GM18505 (cell line): Measurements from ENCODE around the gene PANX2.

ENCODE experiments used
- ATAC-seq: cut with Tn5 transposase; IDR thresholded peaks from one replicate; pipeline ENCODE4 v1.9.1; 2021; ENCODE audit not compliant: unreplicated experiment
- POLR2A ChIP-seq: IDR thresholded peaks from 4 replicates; pipeline ENCODE4 v1.6.1; 2011; ENCODE audit warnings: borderline replicate concordance; ENCODE audit not compliant: insufficient read depth, insufficient read length; ENCODE audit errors: extremely low read depth

Gene PANX2

GRCh38 chr22:50208430-50208938 lies 38.0 kb downstream of the PANX2 start:
- ATAC-seq: no peak
- no peak for TF ChIP-seq POLR2A

GRCh38 chr22:50208939-50209892 lies 38.7 kb downstream of the PANX2 start:
- ATAC-seq: no peak
- TF ChIP-seq POLR2A: no peak

- no peak for TF ChIP-seq POLR2A
- no peak for ATAC-seq
Observed at GRCh38 chr22:50209893-50210292, 39.4 kb downstream of the PANX2 start.

DNA sequence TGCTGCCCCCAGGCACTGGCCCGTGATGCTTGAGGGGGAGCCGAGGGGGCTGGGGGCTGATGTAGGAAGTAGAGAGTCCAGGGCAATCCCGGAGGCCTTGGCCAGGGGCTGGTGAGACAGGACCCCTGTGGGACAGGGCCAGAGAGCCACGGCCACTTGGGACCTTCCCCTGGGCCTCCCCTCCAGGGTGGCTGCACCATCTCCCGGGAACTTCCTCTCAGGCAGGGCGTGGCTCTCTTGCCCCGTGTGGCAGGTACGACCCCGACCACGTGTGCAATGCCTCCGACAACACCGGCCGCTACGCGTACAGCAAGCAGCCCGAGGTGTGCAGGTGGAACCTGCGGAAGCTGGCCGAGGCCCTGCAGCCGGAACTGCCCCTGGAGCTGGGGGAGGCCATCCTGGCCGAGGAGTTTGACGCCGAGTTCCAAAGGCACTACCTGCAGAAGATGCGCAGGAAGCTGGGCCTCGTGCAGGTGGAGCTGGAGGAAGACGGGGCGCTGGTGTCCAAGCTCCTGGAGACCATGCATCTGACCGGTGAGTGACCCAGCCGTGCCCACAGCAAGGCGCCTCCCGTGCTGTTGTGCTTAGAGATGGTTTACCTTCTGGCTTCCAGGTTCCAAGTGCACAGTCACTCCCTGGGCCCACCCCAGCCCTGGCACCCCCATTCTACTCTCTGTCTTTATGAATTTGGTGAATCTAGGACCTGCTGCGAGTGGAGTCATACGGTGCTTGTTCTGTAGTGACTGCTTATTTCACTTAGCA lies 40.0 kb downstream of the PANX2 start:
- ATAC-seq: no peak
- peak; percentile 29 for TF ChIP-seq POLR2A

DNA sequence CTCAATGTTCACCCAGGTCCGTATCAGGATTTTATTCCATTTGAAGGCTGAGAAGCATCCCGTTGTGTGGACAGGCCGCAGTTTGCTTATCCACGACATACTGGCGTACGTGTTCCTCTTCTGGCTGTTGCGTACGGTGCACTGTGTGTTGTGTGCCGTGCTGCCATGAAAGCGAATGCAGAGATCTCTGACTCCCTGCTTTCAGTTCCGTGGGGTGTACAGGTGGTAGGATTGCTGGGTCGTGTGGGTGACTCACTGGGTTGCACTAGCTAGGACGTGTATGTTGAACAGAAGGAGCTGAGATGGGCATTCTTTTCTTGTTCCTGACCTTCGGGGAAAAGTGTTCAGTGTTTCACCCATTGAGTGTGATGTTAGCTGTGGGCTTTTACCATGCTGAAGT lies 40.6 kb downstream of the PANX2 start:
- ATAC-seq: no peak
- TF ChIP-seq POLR2A: no peak

DNA sequence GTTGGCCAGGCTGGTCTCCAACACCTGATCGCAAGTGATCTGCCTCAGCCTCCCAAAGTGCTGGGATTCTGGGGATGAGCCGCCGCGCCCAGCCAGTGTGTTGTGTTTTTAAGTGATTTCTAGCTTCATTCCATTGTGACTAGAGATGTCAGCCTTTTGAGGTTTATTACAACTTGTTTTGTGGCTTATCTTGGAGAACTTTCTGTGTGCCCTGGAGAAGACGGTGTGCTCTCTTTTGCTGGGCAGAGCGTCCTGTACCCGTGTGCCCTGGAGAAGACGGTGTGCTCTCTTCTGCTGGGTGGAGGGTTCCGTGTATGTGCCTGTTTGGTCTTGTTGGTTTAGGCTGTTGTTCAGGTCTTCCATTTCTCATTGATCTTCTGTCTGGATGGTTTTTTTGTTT lies 42.7 kb downstream of the PANX2 start:
- TF ChIP-seq POLR2A: no peak
- no peak for ATAC-seq

GRCh38 chr22:50215297-50216054 lies 44.9 kb downstream of the PANX2 start:
- TF ChIP-seq POLR2A: no peak
- no peak for ATAC-seq

GRCh38 chr22:50216055-50216683 lies 45.6 kb downstream of the PANX2 start:
- no peak for TF ChIP-seq POLR2A
- ATAC-seq: no peak

- TF ChIP-seq POLR2A: no peak
- no peak for ATAC-seq
Observed at GRCh38 chr22:50216684-50217520, 46.4 kb downstream of the PANX2 start.

DNA sequence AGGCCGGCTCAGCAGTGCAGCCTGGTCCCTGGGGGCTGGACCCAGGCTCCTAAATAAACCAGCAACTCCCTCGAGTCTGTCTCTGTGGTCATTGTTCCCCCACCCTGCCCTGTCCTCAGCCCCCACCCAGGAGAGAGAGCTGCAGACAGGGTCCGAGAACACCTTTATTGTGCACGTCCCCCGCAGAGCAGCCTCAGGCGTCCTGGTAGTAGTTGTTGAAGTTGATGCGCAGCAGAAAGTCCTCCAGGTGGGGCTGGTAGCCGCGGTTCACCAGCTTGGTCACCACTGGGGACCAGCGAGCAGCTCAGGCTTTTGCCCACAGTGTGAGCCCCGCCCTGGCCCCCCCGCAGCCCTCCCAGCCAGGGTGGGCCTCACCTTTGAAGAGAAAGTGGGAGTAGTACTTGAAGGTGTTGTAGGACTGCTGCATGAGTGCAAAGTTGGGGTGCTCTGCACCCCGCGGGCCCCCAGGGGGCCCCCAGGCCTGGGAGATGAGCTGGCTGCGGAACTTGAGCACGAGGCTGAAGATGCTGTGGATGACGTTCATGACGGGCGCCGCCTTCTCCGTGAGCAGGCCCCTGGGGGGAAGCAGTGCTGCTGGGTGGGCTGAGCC lies 47.1 kb downstream of the PANX2 start:
- ATAC-seq: no peak
- TF ChIP-seq POLR2A: no peak

- no peak for TF ChIP-seq POLR2A
- ATAC-seq: no peak
Observed at GRCh38 chr22:50218153-50218995, 47.8 kb downstream of the PANX2 start.
